ENCODE results near the gene CSDE1.

The CSDE1 gene

DNA sequence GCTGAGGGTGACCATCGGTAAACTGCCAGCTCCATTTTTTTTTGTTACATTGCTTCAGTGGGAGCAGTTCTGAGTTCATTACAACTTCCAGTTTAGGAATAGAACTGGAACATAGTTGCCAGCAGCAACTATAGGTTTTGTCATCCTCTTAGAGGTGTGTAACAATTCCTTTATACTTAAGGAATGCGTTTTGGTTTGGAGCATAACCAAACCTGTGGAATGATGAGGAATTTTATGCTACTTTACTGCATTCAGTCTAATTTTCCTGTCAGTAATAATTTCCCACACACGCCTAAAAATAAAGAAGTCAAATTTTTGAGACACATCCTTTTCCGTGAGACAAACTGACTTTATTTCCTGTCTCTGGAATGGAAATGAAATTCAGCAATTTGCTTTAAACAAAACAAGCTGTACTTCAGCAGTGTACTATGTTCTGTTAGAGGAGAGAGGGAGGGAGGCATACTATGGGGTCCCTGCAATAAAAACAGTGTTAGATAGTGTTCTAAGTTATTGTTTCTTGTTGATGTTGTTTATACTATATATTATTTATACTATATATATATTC lies 57.7 kb downstream of the CSDE1 start:
- DNase-seq = no peak

- DNase-seq = no peak
Observed at GRCh38 chr1:114696810-114697209, 61.0 kb downstream of the CSDE1 start.

- DNase-seq = no peak
Observed at GRCh38 chr1:114695430-114696058, 62.2 kb downstream of the CSDE1 start, which contains the start of gene AMPD1. Gene AMPD1, minus strand, starts transcription at chr1:114695546. Its CDS starts 75 bp downstream, at chr1:114695471.

- DNase-seq = no peak
Observed at GRCh38 chr1:114694540-114695310, 63.1 kb downstream of the CSDE1 start.

- DNase-seq = no peak
Observed at GRCh38 chr1:114692947-114693346, 64.8 kb downstream of the CSDE1 start.

- DNase-seq = no peak
Observed at GRCh38 chr1:114691061-114691460, 66.7 kb downstream of the CSDE1 start.

DNA sequence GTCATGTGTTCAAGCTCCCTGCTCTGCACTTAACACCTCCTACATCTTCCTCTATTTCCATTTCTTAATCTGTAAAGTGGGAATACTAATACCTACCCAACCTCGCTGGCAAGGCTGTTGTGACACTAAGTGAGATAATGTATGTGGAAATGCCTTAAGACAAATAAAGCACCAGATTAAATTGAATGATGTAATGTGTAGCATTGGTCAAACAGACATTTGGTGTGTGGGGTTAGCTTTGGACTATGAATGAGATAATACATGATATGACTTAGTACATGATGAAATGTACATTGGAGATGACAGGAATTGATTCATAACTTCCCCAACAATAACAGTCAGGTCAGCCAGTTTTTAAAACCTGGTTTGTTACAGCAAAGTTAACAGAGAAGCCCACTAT lies 67.6 kb downstream of the CSDE1 start:
- no peak for DNase-seq

GRCh38 chr1:114688526-114688925 lies 69.3 kb downstream of the CSDE1 start:
- no peak for DNase-seq

DNA sequence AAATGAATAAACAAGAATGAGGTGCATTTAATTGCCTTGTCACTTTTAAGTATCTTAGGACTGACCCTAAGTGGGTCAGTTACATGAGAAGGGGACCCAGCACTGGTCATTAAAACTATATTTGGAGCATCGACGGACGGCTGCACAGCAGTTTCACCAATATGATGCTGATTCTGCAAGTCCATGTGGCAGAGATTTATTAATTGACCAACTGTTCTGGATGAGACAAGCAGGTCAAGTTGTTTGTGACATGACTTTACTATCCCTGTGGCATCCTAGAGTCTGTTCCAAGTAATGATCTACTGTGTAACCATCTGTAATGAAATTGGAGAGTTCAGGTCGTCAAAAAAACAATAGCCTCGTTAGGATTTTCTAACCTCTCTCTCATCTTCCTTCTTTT lies 71.9 kb downstream of the CSDE1 start:
- DNase-seq = no peak

GRCh38 chr1:114677691-114678090 lies 80.1 kb downstream of the CSDE1 start:
- no peak for DNase-seq

GRCh38 chr1:114676115-114676514 lies 81.7 kb downstream of the CSDE1 start:
- DNase-seq = no peak

- no peak for DNase-seq
Observed at GRCh38 chr1:114671939-114672275, 85.9 kb downstream of the CSDE1 start.

GRCh38 chr1:114671011-114671938 lies 86.5 kb downstream of the CSDE1 start:
- DNase-seq = no peak

- peak; percentile 43 to 57 for DNase-seq
Observed at GRCh38 chr1:114670083-114671010, 87.4 kb downstream of the CSDE1 start.

DNA sequence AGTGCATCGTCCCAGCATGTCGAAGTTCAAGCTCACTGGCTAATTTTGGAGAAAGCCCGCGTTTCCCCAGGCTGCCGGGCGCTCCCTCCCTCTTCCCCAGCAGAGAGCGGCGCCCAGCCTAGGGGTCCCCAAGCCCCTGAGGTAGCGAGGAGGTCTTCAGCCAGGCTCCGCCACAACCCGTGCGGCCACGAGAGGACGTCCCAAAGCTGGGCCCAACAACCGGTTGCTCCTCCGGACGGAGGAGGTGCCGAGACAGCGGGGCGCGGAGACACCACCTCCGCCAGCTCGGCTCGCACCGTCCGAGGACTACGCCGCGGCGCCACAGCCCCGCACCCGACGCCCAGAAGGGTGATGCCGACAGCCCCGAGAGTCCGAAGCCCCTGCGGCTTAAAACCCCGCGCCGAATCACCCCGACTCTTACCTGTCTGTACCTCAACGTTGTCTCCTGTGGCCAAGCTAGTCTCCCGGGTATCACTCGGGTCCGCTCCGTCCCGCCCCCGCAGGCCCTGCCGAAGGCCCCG lies 88.2 kb downstream of the CSDE1 start, which contains the start of gene DENND2C:
Gene DENND2C, minus strand, starts transcription at position 488 of the 521 bp plus-strand sequence. CDS start 44,065 bp downstream, outside the sequence.
- DNase-seq = peak in 1 of 2 experiments; percentile 57

- DNase-seq = no peak
Observed at GRCh38 chr1:114668784-114669561, 88.8 kb downstream of the CSDE1 start.

- no peak for DNase-seq
Observed at GRCh38 chr1:114668373-114668772, 89.4 kb downstream of the CSDE1 start.

GRCh38 chr1:114666954-114667353 lies 90.8 kb downstream of the CSDE1 start:
- DNase-seq = no peak

All from NCI-H187 (cell line).